Keratinocyte (primary cell): ENCODE results near the gene SLC25A21. TPM values are rescaled to one million over a fixed set of nuclear protein-coding genes. Genes with fewer than 3 reads are reported as not detected.

Source experiments
- DNase-seq: peaks from one replicate; pipeline ENCODE4 v3.0.0-alpha.2; 2011; ENCODE audit warnings: low read depth, missing footprints, low spot score
- FAIRE-seq: peaks from 2 replicates; lab custom pipeline; 2011; peaks lifted over from hg19 to GRCh38; lab: Jason Lieb, UNC
- H2AFZ ChIP-seq: 2 replicates; pipeline ENCODE4 v1.6.0; 2012; ENCODE audit warnings: low read length, control low read depth, inconsistent platforms; ENCODE audit not compliant: control insufficient read depth
- H3K27ac ChIP-seq: 2 replicates; pipeline ENCODE4 v1.5.1; 2011; ENCODE audit warnings: low read length; ENCODE audit not compliant: control insufficient read depth, insufficient read depth
- H3K27me3 ChIP-seq: 3 replicates; pipeline ENCODE4 v1.6.0; 2011; ENCODE audit warnings: low read length; ENCODE audit not compliant: control insufficient read depth, insufficient read depth; ENCODE audit errors: extremely low read depth
- H3K36me3 ChIP-seq, 2 experiments: 2 replicates in 1 of 2; 3 replicates in 1 of 2; pipeline ENCODE4 v1.5.1; 2011; ENCODE audit warnings: low read length in 2 of 2, mild to moderate bottlenecking in 1 of 2; ENCODE audit not compliant: control insufficient read depth in 2 of 2, insufficient read depth in 2 of 2; ENCODE audit errors: extremely low read depth in 1 of 2
- H3K4me1 ChIP-seq: 3 replicates; pipeline ENCODE4 v1.5.1; 2011; ENCODE audit warnings: low read length; ENCODE audit not compliant: control insufficient read depth, insufficient read depth; ENCODE audit errors: extremely low read depth
- H3K4me2 ChIP-seq: 3 replicates; pipeline ENCODE4 v1.6.0; 2011; ENCODE audit warnings: low read depth, low read length; ENCODE audit not compliant: control insufficient read depth, insufficient read depth; ENCODE audit errors: extremely low read depth
- H3K4me3 ChIP-seq, 3 experiments: fragments of 200-600 bp in 1 of 3; sonication (generic) in 1 of 3; 2 replicates in 2 of 3; 3 replicates in 1 of 3; pipeline ENCODE4 v1.5.1; 2011 to 2016; ENCODE audit warnings: low read length in 3 of 3, mild to moderate bottlenecking in 3 of 3, control low read depth in 2 of 3, inconsistent platforms in 1 of 3, low read depth in 1 of 3, mixed read lengths in 1 of 3, mixed run types in 1 of 3, moderate library complexity in 1 of 3; ENCODE audit not compliant: control insufficient read depth in 2 of 3, insufficient read depth in 2 of 3; ENCODE audit errors: extremely low read depth in 1 of 3
- H3K79me2 ChIP-seq: 2 replicates; pipeline ENCODE4 v1.6.0; 2012; ENCODE audit warnings: low read length; ENCODE audit not compliant: control insufficient read depth, insufficient read depth
- H3K9ac ChIP-seq: 3 replicates; pipeline ENCODE4 v1.6.0; 2011; ENCODE audit warnings: low read length; ENCODE audit not compliant: control insufficient read depth, insufficient read depth; ENCODE audit errors: extremely low read depth
- H3K9me1 ChIP-seq: 3 replicates; pipeline ENCODE4 v1.6.0; 2011; ENCODE audit warnings: low read length; ENCODE audit not compliant: control insufficient read depth, insufficient read depth; ENCODE audit errors: extremely low read depth
- H3K9me3 ChIP-seq: 2 replicates; pipeline ENCODE4 v1.5.1; 2012; ENCODE audit warnings: low read depth, low read length; ENCODE audit not compliant: control insufficient read depth
- H4K20me1 ChIP-seq: 3 replicates; pipeline ENCODE4 v1.6.0; 2011; ENCODE audit warnings: low read length; ENCODE audit not compliant: control insufficient read depth, insufficient read depth; ENCODE audit errors: extremely low read depth
- CTCF ChIP-seq, 3 experiments: IDR thresholded peaks in 1 of 3; conservative IDR thresholded peaks in 1 of 3; optimal IDR thresholded peaks in 1 of 3; 2 replicates in 2 of 3; 3 replicates in 1 of 3; pipeline versions ENCODE3 to v1.5.1; 2011; ENCODE audit warnings: low read length in 3 of 3, mild to moderate bottlenecking in 3 of 3, moderate library complexity in 2 of 3, control low read depth in 1 of 3, inconsistent platforms in 1 of 3; ENCODE audit not compliant: insufficient read depth in 2 of 3; ENCODE audit errors: extremely low read depth in 1 of 3
- EZH2 ChIP-seq: IDR thresholded peaks from one replicate; pipeline ENCODE4 v1.6.1; 2012; ENCODE audit warnings: inconsistent platforms, mild to moderate bottlenecking, low read length, moderate library complexity
- dilution Hi-C: fragments of 300-500 bp; cut with MboI; formaldehyde crosslinking; loops from one replicate; pipeline ENCODE4 v1.7.0; 2020; ENCODE audit warnings: low sequenced_read_pairs; ENCODE audit not compliant: extremely low pct_ligation_motif_present
- polyA plus RNA-seq, 5 experiments: library from polyadenylated mRNA; depleted of rRNA in 3 of 5; stranded (reverse) in 3 of 5; stranded (forward) in 1 of 5; unstranded in 1 of 5; fragments of >200 nt; gene quantifications; 1 replicate in 1 of 5; 2 replicates in 3 of 5; 3 replicates in 1 of 5; pipeline versions ENCODE4 v1.2.1 to v1.2.3, GENCODE V29; 2011 to 2012; ENCODE audit warnings: missing spikeins in 2 of 5, low read depth in 1 of 5, low replicate concordance in 1 of 5

The SLC25A21 gene
- polyA plus RNA-seq, 1 donor (not counting 4 experiments of a cell fraction or from before 2014, with no cell fraction given), result 0.66 TPM

GRCh38 chr14:36905272-36905888, 267.0 kb downstream of the SLC25A21 start:
- Histone ChIP-seq H3K9me1 (no peaks in the 10 kb centered on the region), H3K27ac (no peak overlapping the region), H3K27me3 (no peaks in the 10 kb centered on the region), H3K36me3 (no peaks in the 10 kb centered on the region), H4K20me1 (no peaks in the 10 kb centered on the region), H3K4me1 (no peaks in the 10 kb centered on the region), H3K9ac (no peak overlapping the region), H2AFZ (no peak overlapping the region), H3K4me3 (no peak overlapping the region), H3K79me2 (no peaks in the 10 kb centered on the region), H3K4me2 (no peak overlapping the region), H3K9me3 (no peaks in the 10 kb centered on the region)
- dilution Hi-C loops, result no loop called here
- no peak for TF ChIP-seq CTCF (optimal IDR thresholded peaks at IDR 0.05 in 1 of 3, IDR thresholded peaks at IDR 0.05 in 1 of 3, conservative IDR thresholded peaks at IDR 0.05 in 1 of 3; ENCODE audit: extremely low read depth in 1 of 3, insufficient read depth in 2 of 3, low read length in 3 of 3)
- TF ChIP-seq EZH2, result no peak
- DNase-seq (no peak), FAIRE-seq (no peak)

GRCh38 chr14:36901861-36902260, 270.5 kb downstream of the SLC25A21 start:
- Histone ChIP-seq H4K20me1 (no peaks in the 10 kb centered on the region), H3K79me2 (no peaks in the 10 kb centered on the region), H2AFZ (no peak overlapping the region), H3K4me2 (no peak overlapping the region), H3K9me3 (no peaks in the 10 kb centered on the region), H3K4me3 (no peak overlapping the region), H3K4me1 (no peaks in the 10 kb centered on the region), H3K36me3 (no peaks in the 10 kb centered on the region), H3K9me1 (no peaks in the 10 kb centered on the region), H3K27ac (no peak overlapping the region), H3K9ac (no peak overlapping the region), H3K27me3 (no peaks in the 10 kb centered on the region)
- FAIRE-seq, result no peak
- TF ChIP-seq EZH2 (no peak), CTCF (optimal IDR thresholded peaks at IDR 0.05 in 1 of 3, IDR thresholded peaks at IDR 0.05 in 1 of 3, conservative IDR thresholded peaks at IDR 0.05 in 1 of 3; ENCODE audit: extremely low read depth in 1 of 3, insufficient read depth in 2 of 3, low read length in 3 of 3) (no peak)
- dilution Hi-C loops, result no loop called here
- DNase-seq, result no peak
